Bronchial smooth muscle cell (primary cell): ENCODE data around the gene ALDH3A1. TPM values are rescaled to one million over a fixed set of nuclear protein-coding genes. Genes with fewer than 3 reads are reported as not detected.

Experiments used
- total RNA-seq: library from RNA; depleted of rRNA; stranded (reverse); fragments of >200 nt; gene quantifications from 2 replicates; pipeline ENCODE4 v1.2.1, GENCODE V29; 2014

The ALDH3A1 gene
- 0.16 and 0.43 TPM in 2 replicates for total RNA-seq

DNA sequence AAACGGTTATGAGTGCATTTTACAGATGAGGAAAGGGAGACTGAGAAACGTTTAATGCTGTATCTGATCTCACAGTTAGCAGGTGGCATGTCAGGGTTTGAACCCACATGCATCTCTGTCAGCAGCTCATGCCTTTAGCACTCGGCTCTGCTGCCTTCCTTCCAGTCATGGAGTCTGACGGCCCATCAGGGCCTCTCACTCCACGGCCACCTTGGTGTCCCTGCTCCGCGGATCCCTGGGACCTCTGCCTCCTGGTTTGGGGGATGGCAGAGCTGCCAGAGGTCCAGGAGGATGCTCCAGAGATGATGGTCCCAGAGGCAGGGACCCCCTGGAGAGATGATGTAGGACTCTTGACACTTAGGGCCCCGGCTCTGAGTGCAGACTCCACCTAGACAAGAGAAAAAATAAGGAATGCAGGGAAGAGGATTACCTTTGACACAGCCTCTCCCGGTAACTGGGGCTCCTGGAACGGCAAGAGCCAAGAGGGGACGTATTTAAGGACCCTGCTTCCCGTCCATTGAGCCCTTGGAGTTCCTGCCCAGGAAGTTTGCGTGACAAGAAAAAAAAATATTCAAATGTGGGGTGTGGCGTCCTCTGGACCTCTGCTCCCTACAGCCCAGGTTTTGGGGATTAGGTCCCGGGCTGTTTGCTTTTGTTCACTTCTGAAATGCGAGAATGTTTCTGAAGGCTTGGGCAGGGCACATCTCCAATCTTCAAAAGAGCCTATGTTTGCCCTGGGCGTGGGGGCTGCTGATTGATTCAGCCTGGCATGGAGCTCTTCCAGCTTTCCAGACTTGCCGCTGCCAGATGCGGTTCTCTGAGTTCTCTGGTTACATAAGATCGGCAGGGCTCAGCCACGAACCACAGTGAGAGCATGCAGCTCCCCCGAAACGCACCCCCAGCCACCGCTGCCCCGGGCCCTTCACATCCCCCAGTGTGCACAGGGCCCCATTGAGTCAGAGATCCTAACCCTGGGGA is at the start of gene ALDH3A1:
Gene ALDH3A1 (minus strand): TSS at position 470 of the 978 bp plus-strand sequence. CDS start 3,169 bp downstream, outside the sequence.

DNA sequence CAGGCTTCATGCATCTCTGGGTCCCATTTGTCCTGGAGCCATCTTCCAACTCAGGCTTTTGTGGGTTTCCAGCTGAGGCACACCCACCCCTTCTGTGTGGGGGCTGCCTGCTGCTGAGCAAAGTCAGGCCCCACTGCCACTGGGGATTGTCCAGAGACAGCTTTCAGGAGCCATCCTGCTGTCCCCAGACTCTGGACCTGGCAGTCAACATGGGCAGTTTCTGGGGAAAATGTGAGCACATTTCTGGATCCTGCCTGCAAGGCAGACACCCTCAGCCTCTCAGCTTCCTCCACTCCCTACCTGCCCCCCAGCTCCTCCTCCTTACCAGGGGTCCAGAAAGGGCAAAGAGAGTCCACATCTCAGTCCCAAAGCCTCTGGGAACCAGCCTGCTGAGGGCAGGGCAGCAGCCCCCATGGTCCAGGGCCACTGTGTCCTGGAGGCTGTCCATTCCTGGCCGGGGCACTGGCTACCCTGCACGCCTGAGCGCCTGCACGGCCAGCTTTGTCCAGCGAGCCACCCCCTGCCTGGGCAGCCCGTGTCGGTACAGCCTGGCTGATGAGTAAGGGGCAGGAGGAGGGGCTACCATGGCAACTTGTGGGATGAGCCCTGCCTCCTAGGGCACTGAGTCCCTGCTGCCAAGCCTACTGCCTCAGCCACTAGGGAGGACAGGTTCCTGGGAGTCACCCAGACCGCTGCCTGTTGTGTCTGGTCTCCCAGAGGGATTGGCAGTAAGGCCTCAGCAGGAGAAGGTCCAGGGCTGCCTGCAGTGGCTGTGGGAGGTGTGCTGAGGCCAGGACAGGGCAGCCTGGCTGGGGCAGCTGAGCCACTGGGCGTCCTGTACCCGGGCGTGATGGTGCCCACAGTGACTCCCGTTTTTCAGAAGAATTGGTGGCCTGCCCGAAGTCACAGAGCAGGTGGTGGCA is 31.7 kb downstream of the ALDH3A1 start, which contains the start of gene SLC47A2:
Gene SLC47A2 (minus strand): TSS at position 477 of the 923 bp plus-strand sequence. CDS start 29 bp downstream, at position 448.

Other genes with a start within 250 kb of the ALDH3A1 start
- 0.16 TPM in 1 of 2 replicates, not detected in the other for gene SLC47A1, start 214.4 kb downstream of the ALDH3A1 start, total RNA-seq
- gene ALDH3A2, start 99.5 kb downstream of the ALDH3A1 start, total RNA-seq: 30.7 and 45.4 TPM in 2 replicates
- not detected in 2 replicates for gene SLC47A2, start 31.7 kb downstream of the ALDH3A1 start, total RNA-seq
- gene ULK2, start 119.6 kb upstream of the ALDH3A1 start, total RNA-seq: 26.6 and 68.1 TPM in 2 replicates
- gene AKAP10, start 229.5 kb upstream of the ALDH3A1 start, total RNA-seq: 17.7 and 18.8 TPM in 2 replicates